ENCODE data around the gene PGR.
"Not testable (repeated sequence)": the region's sequence is repeated elsewhere in the genome, so short reads cannot be mapped to it uniquely, and the experiment has no call there.

Gene PGR

GRCh38 chr11:101082813-101083212 lies 46.8 kb downstream of the PGR start:
- in situ Hi-C loops (cut with MboI; ENCODE audit: low sequenced_read_pairs): no loop called here

GRCh38 chr11:101063706-101064105 lies 65.9 kb downstream of the PGR start:
- in situ Hi-C loops (cut with MboI; ENCODE audit: low sequenced_read_pairs): no loop called here

- in situ Hi-C loops (cut with MboI; ENCODE audit: low sequenced_read_pairs): no loop called here
Observed at GRCh38 chr11:101061606-101062005, 68.0 kb downstream of the PGR start.

- in situ Hi-C loops (cut with MboI; ENCODE audit: low sequenced_read_pairs): no loop called here
Observed at GRCh38 chr11:101059331-101059730, 70.3 kb downstream of the PGR start.

- in situ Hi-C loops (cut with MboI; ENCODE audit: low sequenced_read_pairs): no loop called here
Observed at GRCh38 chr11:101053492-101053891, 76.1 kb downstream of the PGR start.

GRCh38 chr11:101051677-101052076 lies 77.9 kb downstream of the PGR start:
- in situ Hi-C loops (cut with MboI; ENCODE audit: low sequenced_read_pairs): no loop called here

- in situ Hi-C loops (cut with MboI; ENCODE audit: low sequenced_read_pairs): no loop called here
Observed at GRCh38 chr11:101049813-101050212, 79.8 kb downstream of the PGR start.

GRCh38 chr11:101049123-101049522 lies 80.5 kb downstream of the PGR start:
- in situ Hi-C loops (cut with MboI; ENCODE audit: low sequenced_read_pairs): no loop called here

GRCh38 chr11:101048479-101048878 lies 81.1 kb downstream of the PGR start:
- in situ Hi-C loops (cut with MboI; ENCODE audit: low sequenced_read_pairs): no loop called here

GRCh38 chr11:101046947-101047346 lies 82.7 kb downstream of the PGR start:
- in situ Hi-C loops (cut with MboI; ENCODE audit: low sequenced_read_pairs): no loop called here

GRCh38 chr11:101045415-101045814 lies 84.2 kb downstream of the PGR start:
- in situ Hi-C loops (cut with MboI; ENCODE audit: low sequenced_read_pairs): no loop called here

GRCh38 chr11:101043940-101044339 lies 85.7 kb downstream of the PGR start:
- in situ Hi-C loops (cut with MboI; ENCODE audit: low sequenced_read_pairs): no loop called here

- in situ Hi-C loops (cut with MboI; ENCODE audit: low sequenced_read_pairs): no loop called here
Observed at GRCh38 chr11:101035872-101036271, 93.7 kb downstream of the PGR start.

- in situ Hi-C loops (cut with MboI; ENCODE audit: low sequenced_read_pairs): no loop called here
Observed at GRCh38 chr11:101034076-101034475, 95.5 kb downstream of the PGR start.

- in situ Hi-C loops (cut with MboI; ENCODE audit: low sequenced_read_pairs): no loop called here
Observed at GRCh38 chr11:101032991-101033390, 96.6 kb downstream of the PGR start.

GRCh38 chr11:101031713-101032112 lies 97.9 kb downstream of the PGR start:
- in situ Hi-C loops (cut with MboI; ENCODE audit: low sequenced_read_pairs): no loop called here

- in situ Hi-C loops (cut with MboI; ENCODE audit: low sequenced_read_pairs): no loop called here
Observed at GRCh38 chr11:101030692-101031091, 98.9 kb downstream of the PGR start.

- in situ Hi-C loops (cut with MboI; ENCODE audit: low sequenced_read_pairs): no loop called here
Observed at GRCh38 chr11:101030015-101030414, 99.6 kb downstream of the PGR start.

GRCh38 chr11:101028644-101029043 lies 101.0 kb downstream of the PGR start:
- in situ Hi-C loops (cut with MboI; ENCODE audit: low sequenced_read_pairs): no loop called here

GRCh38 chr11:101022256-101022655 lies 107.4 kb downstream of the PGR start:
- in situ Hi-C loops (cut with MboI; ENCODE audit: low sequenced_read_pairs): no loop called here

- in situ Hi-C loops (cut with MboI; ENCODE audit: low sequenced_read_pairs): no loop called here
Observed at GRCh38 chr11:101019870-101020269, 109.7 kb downstream of the PGR start.

- in situ Hi-C loops (cut with MboI; ENCODE audit: low sequenced_read_pairs): no loop called here
Observed at GRCh38 chr11:101014600-101015285, 114.9 kb downstream of the PGR start.

- in situ Hi-C loops (cut with MboI; ENCODE audit: low sequenced_read_pairs): not testable (repeated sequence)
Observed at GRCh38 chr11:101013702-101014101, 115.9 kb downstream of the PGR start.
